NT2/D1 (cell line): Measurements from ENCODE around the gene PXT1.

Experiments
- YY1 ChIP-seq: IDR thresholded peaks from 2 replicates; pipeline ENCODE4 v1.6.1; 2011; ENCODE audit not compliant: insufficient read length, insufficient read depth
- ZNF274 ChIP-seq: IDR thresholded peaks from 2 replicates; pipeline ENCODE4 v1.6.1; 2011; ENCODE audit warnings: mild to moderate bottlenecking, low read depth, low read length

GRCh38 chr6:36350082-36350481 is 92.6 kb downstream of the PXT1 start:
- TF ChIP-seq YY1, result no peak
- TF ChIP-seq ZNF274, result no peak
